IMR-90 (cell line): ENCODE results near the gene FAM171A1. TPM values are rescaled to one million over a fixed set of nuclear protein-coding genes. Genes with fewer than 3 reads are reported as not detected.

Experiments used
- ATAC-seq: fragments of 200-7000 bp; cut with Tn5 transposase; 2 replicates; pipeline ENCODE4 v1.9.1; 2020; ENCODE audit warnings: low read depth, mild to moderate bottlenecking, moderate library complexity
- BruUV-seq: library from RNA; stranded (reverse); fragments of 400-500 nt; replicated peaks from 2 replicates; lab custom pipeline; 2021; lab: Mats Ljungman, UMichigan
- CTCF ChIA-PET: fragments of 300-600 bp; formaldehyde crosslinking; extraction: SDS; loops from one replicate; lab custom pipeline; 2021; ENCODE audit warnings: antibody characterized with exemption; lab: Yijun Ruan, JAX
- POLR2A ChIA-PET: fragments of 300-600 bp; sonication (Branson Sonifier 250); formaldehyde crosslinking; loops from one replicate; lab custom pipeline; 2022; ENCODE audit warnings: antibody characterized with exemption; ENCODE audit not compliant: unreplicated experiment; lab: Charles Lee
- DNase-seq: peaks from one replicate; pipeline ENCODE4 v3.0.0; 2013
- H2AFZ ChIP-seq: replicated peaks from 2 replicates; pipeline ENCODE3; 2013; ENCODE audit warnings: low read length, mild to moderate bottlenecking; ENCODE audit not compliant: poor library complexity
- H2AK5ac ChIP-seq: 2 replicates; pipeline ENCODE4 v1.6.1; 2013; ENCODE audit warnings: low read depth, low read length, inconsistent platforms
- H2AK9ac ChIP-seq: replicated peaks from 2 replicates; pipeline ENCODE3; 2013; ENCODE audit warnings: mild to moderate bottlenecking, low read depth, low read length, moderate library complexity; ENCODE audit not compliant: poor library complexity
- H2BK120ac ChIP-seq: 2 replicates; pipeline ENCODE4 v1.6.1; 2013; ENCODE audit warnings: low read depth, low read length, inconsistent platforms
- H2BK15ac ChIP-seq: 3 replicates; pipeline ENCODE4 v1.6.1; 2013; ENCODE audit warnings: low read depth, low read length, inconsistent platforms
- H2BK20ac ChIP-seq: 2 replicates; pipeline ENCODE4 v1.6.1; 2013; ENCODE audit warnings: low read depth, mild to moderate bottlenecking, inconsistent platforms, low read length, moderate library complexity
- H2BK5ac ChIP-seq: 2 replicates; pipeline ENCODE4 v1.6.1; 2013; ENCODE audit warnings: mild to moderate bottlenecking, low read depth, low read length, inconsistent platforms; ENCODE audit not compliant: poor library complexity, severe bottlenecking
- H3K14ac ChIP-seq: replicated peaks from 2 replicates; pipeline ENCODE4 v1.6.1; 2013; ENCODE audit warnings: low read depth, low read length, inconsistent platforms
- H3K18ac ChIP-seq: 2 replicates; pipeline ENCODE4 v1.6.1; 2013; ENCODE audit warnings: low read depth, low read length, control low read depth
- H3K23ac ChIP-seq: 2 replicates; pipeline ENCODE4 v1.6.1; 2013; ENCODE audit warnings: low read depth, low read length, inconsistent platforms
- H3K27ac ChIP-seq: 2 replicates; pipeline ENCODE4 v1.5.1; 2013; ENCODE audit warnings: mild to moderate bottlenecking, control low read depth, low read length; ENCODE audit not compliant: insufficient read depth
- H3K27me3 ChIP-seq: 2 replicates; pipeline ENCODE4 v1.6.1; 2013; ENCODE audit warnings: low read length; ENCODE audit not compliant: control insufficient read depth, insufficient read depth
- H3K36me3 ChIP-seq: 2 replicates; pipeline ENCODE4 v1.6.1; 2013; ENCODE audit warnings: low read length, mixed read lengths; ENCODE audit not compliant: control insufficient read depth, insufficient read depth
- H3K4ac ChIP-seq: 2 replicates; pipeline ENCODE4 v1.6.1; 2013; ENCODE audit warnings: low read depth, low read length, inconsistent platforms
- H3K4me1 ChIP-seq: 2 replicates; pipeline ENCODE4 v1.6.1; 2013; ENCODE audit warnings: low read length, mixed read lengths; ENCODE audit not compliant: control insufficient read depth, insufficient read depth
- H3K4me2 ChIP-seq: 2 replicates; pipeline ENCODE4 v1.6.1; 2013; ENCODE audit warnings: low read depth, mild to moderate bottlenecking, control low read depth, low read length, moderate library complexity
- H3K4me3 ChIP-seq: 2 replicates; pipeline ENCODE4 v1.5.1; 2013; ENCODE audit warnings: low read depth, mild to moderate bottlenecking, control low read depth, low read length, moderate library complexity; ENCODE audit not compliant: insufficient read depth
- H3K56ac ChIP-seq: 2 replicates; pipeline ENCODE4 v1.6.1; 2013; ENCODE audit warnings: low read length, inconsistent platforms; ENCODE audit not compliant: insufficient read depth; ENCODE audit errors: extremely low read depth
- H3K79me1 ChIP-seq, 2 experiments: 2 replicates each; pipeline ENCODE4 v1.6.1; 2013; ENCODE audit warnings: low read length in 2 of 2, inconsistent platforms in 1 of 2, low read depth in 1 of 2
- H3K9ac ChIP-seq: 2 replicates; pipeline ENCODE4 v1.6.1; 2013; ENCODE audit warnings: low read depth, low read length, control low read depth
- H3K9me1 ChIP-seq: 2 replicates; pipeline ENCODE4 v1.6.1; 2013; ENCODE audit warnings: low read length, inconsistent platforms; ENCODE audit not compliant: insufficient read depth
- H3K9me3 ChIP-seq: 2 replicates; pipeline ENCODE4 v1.6.1; 2013; ENCODE audit warnings: low read length; ENCODE audit not compliant: control insufficient read depth, insufficient read depth
- H4K20me1 ChIP-seq: 2 replicates; pipeline ENCODE4 v1.6.1; 2013; ENCODE audit warnings: low read length, inconsistent platforms; ENCODE audit not compliant: insufficient read depth
- H4K5ac ChIP-seq: 2 replicates; pipeline ENCODE4 v1.6.1; 2013; ENCODE audit warnings: mild to moderate bottlenecking, low read depth, low read length, control low read depth
- H4K8ac ChIP-seq, 2 experiments: 2 replicates each; pipeline ENCODE4 v1.6.1; 2013; ENCODE audit warnings: low read depth in 2 of 2, low read length in 2 of 2, control low read depth in 1 of 2, inconsistent platforms in 1 of 2
- H4K91ac ChIP-seq: 2 replicates; pipeline ENCODE4 v1.6.1; 2013; ENCODE audit warnings: low read depth, low read length, inconsistent platforms; ENCODE audit not compliant: insufficient read depth
- BHLHE40 ChIP-seq: fragments of 150-350 bp; IDR thresholded peaks from 2 replicates; pipeline ENCODE4 v1.6.1; 2016; ENCODE audit warnings: mild to moderate bottlenecking, low read depth, low read length
- CEBPB ChIP-seq: IDR thresholded peaks from 2 replicates; pipeline ENCODE4 v1.6.1; 2012; ENCODE audit warnings: low read depth, low read length, improper control_type of control experiment
- ELK1 ChIP-seq: fragments of 150-350 bp; IDR thresholded peaks from 2 replicates; pipeline ENCODE4 v1.6.1; 2016; ENCODE audit warnings: low read depth, mild to moderate bottlenecking, low read length, moderate library complexity, borderline replicate concordance
- FOS ChIP-seq: fragments of 150-350 bp; IDR thresholded peaks from 2 replicates; pipeline ENCODE4 v1.6.1; 2016; ENCODE audit warnings: low read depth, low read length
- MAZ ChIP-seq: IDR thresholded peaks from 2 replicates; pipeline ENCODE4 v1.6.1; 2012; ENCODE audit warnings: low read depth, mild to moderate bottlenecking, low read length, improper control_type of control experiment, moderate library complexity, borderline replicate concordance
- NFE2L2 ChIP-seq: fragments of 150-350 bp; IDR thresholded peaks from 2 replicates; pipeline ENCODE4 v1.6.1; 2016; ENCODE audit warnings: low read depth, mild to moderate bottlenecking, low read length
- POLR2A ChIP-seq: IDR thresholded peaks from 2 replicates; pipeline ENCODE4 v1.6.1; 2012; ENCODE audit warnings: mild to moderate bottlenecking, low read depth, low read length
- RAD21 ChIP-seq: IDR thresholded peaks from 2 replicates; pipeline ENCODE4 v1.6.1; 2012; ENCODE audit warnings: low read length, improper control_type of control experiment
- RCOR1 ChIP-seq: IDR thresholded peaks from 2 replicates; pipeline ENCODE4 v1.6.1; 2012; ENCODE audit warnings: mild to moderate bottlenecking, low read length, improper control_type of control experiment; ENCODE audit not compliant: insufficient replicate concordance
- RFX5 ChIP-seq: IDR thresholded peaks from 2 replicates; pipeline ENCODE4 v1.8.0; 2012; ENCODE audit warnings: low read depth, mild to moderate bottlenecking, low read length, moderate library complexity
- SMC3 ChIP-seq: fragments of 150-350 bp; IDR thresholded peaks from 2 replicates; pipeline ENCODE4 v1.6.1; 2016; ENCODE audit warnings: low read depth, mild to moderate bottlenecking, antibody characterized with exemption, low read length, moderate library complexity
- WGBS, 2 experiments: methylation state at CpG; one replicate each; pipeline versions ENCODE4 v1.1.5 to v1.1.7; 2013; ENCODE audit warnings: missing lambda C conversion rate in 2 of 2; ENCODE audit not compliant: insufficient read length in 1 of 2; ENCODE audit errors: extremely low coverage in 2 of 2; 5-methylcytosine and 5-hydroxymethylcytosine counted together
- dilution Hi-C: fragments of 300-500 bp; cut with HindIII; formaldehyde crosslinking; loops from one replicate; pipeline ENCODE4 v1.14.3; 2018; ENCODE audit warnings: low sequenced_read_pairs; ENCODE audit not compliant: unreplicated experiment
- in situ Hi-C: fragments of 300-500 bp; cut with MboI; formaldehyde crosslinking; loops from 3 replicates; pipeline ENCODE4 v1.14.3; 2019; ENCODE audit warnings: low sequenced_read_pairs, inconsistent platforms, mixed read lengths
- intact Hi-C: fragments of 100-400 bp; cut with micrococcal nuclease; formaldehyde crosslinking; loops from 2 replicates; pipeline ENCODE4 v1.10.0; 2022
- polyA plus RNA-seq, 3 experiments: library from polyadenylated mRNA; depleted of rRNA; stranded (reverse); fragments of >200 nt; gene quantifications; 2 replicates each; pipeline ENCODE4 v1.2.3, GENCODE V29; 2012; ENCODE audit warnings: low replicate concordance in 1 of 3
- total RNA-seq: library from RNA; depleted of rRNA; stranded (reverse); fragments of >200 nt; gene quantifications from 2 replicates; pipeline ENCODE4 v1.2.3, GENCODE V29; 2012

FAM171A1 gene
- total and polyA plus RNA-seq, 2 of the 4 experiments (the other 2 are of a cell fraction), result 20.3 to 30.6 TPM

GRCh38 chr10:15254808-15255648 lies 116.1 kb downstream of the FAM171A1 start:
- Histone ChIP-seq H3K4me1 (no peaks in the 10 kb centered on the region), H3K18ac (no peak overlapping the region), H3K56ac (0 out of 2 replicates have a peak overlapping the region, but pooled peaks have one; percentile 21), H4K8ac (no peak overlapping the region), H4K91ac (no peak overlapping the region), H4K5ac (no peak overlapping the region), H2AFZ (no peak overlapping the region), H3K27ac (no peak overlapping the region), H3K4ac (no peak overlapping the region), H3K9me3 (no peaks in the 10 kb centered on the region), H3K9me1 (no peaks in the 10 kb centered on the region; the same call in 1 of the 2 replicates), H2BK120ac (no peak overlapping the region), H2BK15ac (no peak overlapping the region), H3K27me3 (no peaks in the 10 kb centered on the region), H3K23ac (no peak overlapping the region), H3K79me1 (no peaks in the 10 kb centered on the region), H3K4me2 (no peak overlapping the region), H2AK9ac (no peak overlapping the region), H3K36me3 (no peaks in the 10 kb centered on the region; the same call in 1 of the 2 replicates), H3K9ac (no peak overlapping the region), H2BK5ac (no peak overlapping the region), H3K4me3 (no peak overlapping the region), H4K20me1 (no peaks in the 10 kb centered on the region), H2AK5ac (no peak overlapping the region), H3K14ac (no peak overlapping the region), H2BK20ac (no peak overlapping the region)
- ATAC-seq (no peak), DNase-seq (no peak)
- intact Hi-C loops, result no loop called here
- no TSS peak for BruUV-seq
- ChIA-PET CTCF (interaction anchor here (0.6 kb wide), 2 partner anchors 57 to 112 kb away, joined by 3 to 7 read pairs; no protein-coding TSS in a partner anchor), POLR2A (interaction anchor here (0.6 kb wide), 1 partner anchor 10 kb away, joined by 4 read pairs; no protein-coding TSS in a partner anchor)
- in situ Hi-C loops, result no loop called here
- dilution Hi-C loops, result no loop called here
- no CpG with 5 or more reads among the region's 10 CpGs for WGBS, 2 experiments
- no peak for TF ChIP-seq POLR2A
- no peak for TF ChIP-seq RFX5
- no peak for TF ChIP-seq MAZ
- no peak for TF ChIP-seq BHLHE40
- no peak for TF ChIP-seq FOS
- no peak for TF ChIP-seq NFE2L2
- no peak for TF ChIP-seq CEBPB
- TF ChIP-seq RAD21, result no peak
- TF ChIP-seq RCOR1, result no peak
- no peak for TF ChIP-seq ELK1
- no peak for TF ChIP-seq SMC3
